HepG2 (cell line): Measurements from ENCODE around the gene ARFGEF3. TPM values are rescaled to one million over a fixed set of nuclear protein-coding genes. Genes with fewer than 3 reads are reported as not detected.
A peak's percentile ranks its signal among the peaks of the same experiment; 100 is the strongest.

ENCODE experiments used
- CEBPG ChIP-seq: IDR thresholded peaks from 2 replicates; pipeline ENCODE4 v1.6.1; 2016
- E2F1 ChIP-seq: sonication (generic); formaldehyde crosslinking; IDR thresholded peaks from 2 replicates; pipeline ENCODE4 v1.5.0; 2020; ENCODE audit warnings: missing genetic modification reagents
- FUBP1 ChIP-seq: sonication (generic); formaldehyde crosslinking; IDR thresholded peaks from 2 replicates; pipeline ENCODE4 v1.5.1; 2020; ENCODE audit warnings: missing genetic modification reagents, mild to moderate bottlenecking, borderline replicate concordance
- HNF1A ChIP-seq, 2 experiments: sonication (generic) in 1 of 2; formaldehyde crosslinking in 1 of 2; IDR thresholded peaks; 2 replicates each; pipeline versions ENCODE4 v1.4.0 to v1.6.1; 2016 to 2020; ENCODE audit warnings: borderline replicate concordance in 1 of 2, low read depth in 1 of 2, mild to moderate bottlenecking in 1 of 2, missing genetic modification reagents in 1 of 2
- HNF4A ChIP-seq: sonication (generic); formaldehyde crosslinking; IDR thresholded peaks from 2 replicates; pipeline ENCODE4 v1.4.0; 2020; ENCODE audit warnings: missing genetic modification reagents
- KLF15 ChIP-seq: sonication (generic); formaldehyde crosslinking; IDR thresholded peaks from 2 replicates; pipeline ENCODE4 v1.8.1; 2023; ENCODE audit warnings: borderline replicate concordance, mild to moderate bottlenecking, inconsistent platforms, missing genetic modification reagents, mixed read lengths
- NBN ChIP-seq: fragments of 450-650 bp; conservative IDR thresholded peaks from 2 replicates; pipeline ENCODE4 v1.6.1; 2017
- POLR2G ChIP-seq: fragments of 200-400 bp; formaldehyde crosslinking; IDR thresholded peaks from 2 replicates; pipeline ENCODE4 v1.6.1; 2018; ENCODE audit warnings: mild to moderate bottlenecking, low read depth, low read length, moderate library complexity
- RELA ChIP-seq: sonication (generic); formaldehyde crosslinking; IDR thresholded peaks from 2 replicates; pipeline ENCODE4 v1.4.0; 2020; ENCODE audit warnings: missing genetic modification reagents
- SP5 ChIP-seq: IDR thresholded peaks from 2 replicates; pipeline ENCODE4 v1.6.1; 2016; ENCODE audit warnings: low read depth, borderline replicate concordance
- TMF1 ChIP-seq: sonication (generic); formaldehyde crosslinking; IDR thresholded peaks from 2 replicates; pipeline ENCODE4 v1.8.1; 2022; ENCODE audit warnings: low read depth, missing genetic modification reagents
- U2AF1 ChIP-seq: fragments of 200-400 bp; formaldehyde crosslinking; optimal IDR thresholded peaks from 2 replicates; pipeline ENCODE3; 2017; ENCODE audit warnings: mild to moderate bottlenecking, low read depth, low read length
- ZNF142 ChIP-seq: sonication (generic); formaldehyde crosslinking; IDR thresholded peaks from 2 replicates; pipeline ENCODE4 v1.4.0; 2020; ENCODE audit warnings: missing genetic modification reagents
- ZNF24 ChIP-seq: fragments of 450-650 bp; IDR thresholded peaks from 2 replicates; pipeline ENCODE4 v1.6.1; 2017; ENCODE audit warnings: antibody characterized with exemption, mild to moderate bottlenecking
- ZNF296 ChIP-seq: sonication (generic); formaldehyde crosslinking; conservative IDR thresholded peaks from 2 replicates; pipeline ENCODE4 v1.5.0; 2020; ENCODE audit warnings: mild to moderate bottlenecking, missing genetic modification reagents
- ZNF468 ChIP-seq: sonication (generic); formaldehyde crosslinking; IDR thresholded peaks from 2 replicates; pipeline ENCODE4 v1.8.0; 2022; ENCODE audit warnings: mild to moderate bottlenecking, moderate library complexity, missing genetic modification reagents
- ZNF749 ChIP-seq: sonication (generic); formaldehyde crosslinking; IDR thresholded peaks from 2 replicates; pipeline ENCODE4 v1.8.0; 2022; ENCODE audit warnings: mild to moderate bottlenecking, missing genetic modification reagents, moderate library complexity, borderline replicate concordance
- ZNF772 ChIP-seq: sonication (generic); formaldehyde crosslinking; IDR thresholded peaks from 2 replicates; pipeline ENCODE4 v1.5.0; 2020; ENCODE audit warnings: mild to moderate bottlenecking, missing genetic modification reagents
- polyA plus RNA-seq, 8 experiments: library from polyadenylated mRNA; depleted of rRNA in 3 of 8; stranded (reverse) in 7 of 8; unstranded in 1 of 8; fragments of >200 nt; fragmentation: Illumina TruSeq in 4 of 8; extraction: Trizol in 4 of 8; gene quantifications; 2 replicates each; pipeline versions ENCODE4 v1.2.1 to v1.2.3, GENCODE V29; 2011 to 2016; ENCODE audit warnings: low read depth in 4 of 8, missing spikeins in 1 of 8, mixed read lengths in 1 of 8; ENCODE audit not compliant: insufficient read depth in 1 of 8
- total RNA-seq, 5 experiments: library from RNA; depleted of rRNA; stranded (reverse); fragments of >200 nt; fragmentation: Illumina TruSeq; extraction: Trizol; gene quantifications; 2 replicates each; pipeline ENCODE4 v1.2.3, GENCODE V29; 2016; ENCODE audit warnings: low read depth in 1 of 5

ARFGEF3 gene
- total and polyA plus RNA-seq, 2 of the 13 experiments (the other 11 are each of a cell fraction or from before 2014, with no cell fraction given) = 0.60 to 2.6 TPM

GRCh38 chr6:138257638-138258040 is 95.9 kb downstream of the ARFGEF3 start (continued):
- TF ChIP-seq ZNF142 = no peak
- no peak for TF ChIP-seq TMF1 (CRISPR knock-in tag)
- TF ChIP-seq CEBPG (CRISPR knock-in tag) = 0 out of 2 replicates have a peak, but pooled peaks have one; percentile 9
- TF ChIP-seq ZNF749 (CRISPR knock-in tag) = no peak
- TF ChIP-seq ZNF24 = no peak
- TF ChIP-seq ZNF296 (CRISPR knock-in tag) = no peak
- no peak for TF ChIP-seq KLF15 (CRISPR knock-in tag)
- TF ChIP-seq HNF1A (IDR thresholded peaks at IDR 0.05; ENCODE audit: low read depth) = peak; percentile 81
- TF ChIP-seq HNF1A (CRISPR knock-in tag; IDR thresholded peaks at IDR 0.05; ENCODE audit: borderline replicate concordance) = no peak; the same call in 1 of the 2 replicates
- TF ChIP-seq FUBP1 = no peak
- TF ChIP-seq ZNF772 (CRISPR knock-in tag) = no peak
- no peak for TF ChIP-seq SP5 (CRISPR knock-in tag)
- no peak for TF ChIP-seq U2AF1
- TF ChIP-seq NBN = no peak
- TF ChIP-seq ZNF468 (CRISPR knock-in tag) = no peak
- no peak for TF ChIP-seq POLR2G
- TF ChIP-seq HNF4A (CRISPR knock-in tag) = peak; percentile 71
- no peak for TF ChIP-seq E2F1 (CRISPR knock-in tag)
- TF ChIP-seq RELA (CRISPR knock-in tag) = no peak
